Measurements from ENCODE around the gene HLA-DPA1.

GRCh38 chr6:33116841-33117711 lies 43.6 kb upstream of the HLA-DPA1 start:
- TF ChIP-seq POLR2A (IDR thresholded peaks at IDR 0.05) (no peak), CTCF (IDR thresholded peaks at IDR 0.05) (no peak)

Data from Peyer's patch (tissue), 4 donors.